ENCODE data around the gene LANCL1. TPM values are rescaled to one million over a fixed set of nuclear protein-coding genes. Genes with fewer than 3 reads are reported as not detected.
A peak's percentile ranks its signal among the peaks of the same experiment; 100 is the strongest.

LANCL1 gene
- total and polyA plus RNA-seq, 4 donors = 6.8 to 53.9 (median 19.5) TPM

DNA sequence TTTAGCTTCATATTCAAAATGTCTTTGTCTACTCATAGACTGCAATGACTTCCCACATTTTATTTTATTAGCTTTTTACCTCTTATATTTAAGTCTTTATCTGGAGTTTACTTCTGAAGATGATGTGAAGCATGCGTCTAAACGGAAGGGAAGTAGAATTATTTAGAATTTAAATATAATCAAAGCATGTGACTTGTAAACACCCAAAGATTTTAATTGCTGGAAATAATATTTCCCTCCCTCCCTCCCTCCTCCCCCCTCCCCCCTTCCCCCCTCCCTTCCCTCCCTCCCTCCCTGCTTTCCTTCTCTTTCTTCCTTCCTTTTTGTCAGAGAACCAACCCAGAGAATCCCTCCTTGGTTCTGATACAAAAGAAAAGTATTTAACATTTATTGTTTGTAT, 2.1 kb upstream of the LANCL1 start:
- H3K4me3 ChIP-seq = no peak overlapping the region
- no peak overlapping the region for H3K9ac ChIP-seq (ENCODE audit: insufficient read depth in 1 of 2, low read length in 2 of 2)
- no peaks in the 10 kb centered on the region for H3K9me3 ChIP-seq (ENCODE audit: control insufficient read depth in 4 of 4, insufficient read depth in 3 of 4, low read length in 3 of 4)
- H3K27me3 ChIP-seq (ENCODE audit: control insufficient read depth in 3 of 3, insufficient read depth in 3 of 3, low read length in 2 of 3) = no peaks in the 10 kb centered on the region
- no peak overlapping the region for H3K27ac ChIP-seq (ENCODE audit: low read depth in 1 of 2, low read length in 1 of 2)
- 81 to 97% methylated on average over 2 of the region's 2 CpGs for WGBS, 2 donors
- ATAC-seq (ENCODE audit: insufficient read depth, low FRiP score) (no peak), DNase-seq (no peak)
- peaks cover 0 to 14% (median 4%) of the 10 kb centered on the region in 5 donors for H3K4me1 ChIP-seq (ENCODE audit: control insufficient read depth in 5 of 5, insufficient read depth in 5 of 5, low read length in 5 of 5)
- H3K36me3 ChIP-seq (ENCODE audit: control insufficient read depth in 4 of 4, insufficient read depth in 4 of 4, low read length in 4 of 4) = peaks cover 0 to 3% (median 0%) of the 10 kb centered on the region in 4 donors
- TF ChIP-seq, protein P1, sequence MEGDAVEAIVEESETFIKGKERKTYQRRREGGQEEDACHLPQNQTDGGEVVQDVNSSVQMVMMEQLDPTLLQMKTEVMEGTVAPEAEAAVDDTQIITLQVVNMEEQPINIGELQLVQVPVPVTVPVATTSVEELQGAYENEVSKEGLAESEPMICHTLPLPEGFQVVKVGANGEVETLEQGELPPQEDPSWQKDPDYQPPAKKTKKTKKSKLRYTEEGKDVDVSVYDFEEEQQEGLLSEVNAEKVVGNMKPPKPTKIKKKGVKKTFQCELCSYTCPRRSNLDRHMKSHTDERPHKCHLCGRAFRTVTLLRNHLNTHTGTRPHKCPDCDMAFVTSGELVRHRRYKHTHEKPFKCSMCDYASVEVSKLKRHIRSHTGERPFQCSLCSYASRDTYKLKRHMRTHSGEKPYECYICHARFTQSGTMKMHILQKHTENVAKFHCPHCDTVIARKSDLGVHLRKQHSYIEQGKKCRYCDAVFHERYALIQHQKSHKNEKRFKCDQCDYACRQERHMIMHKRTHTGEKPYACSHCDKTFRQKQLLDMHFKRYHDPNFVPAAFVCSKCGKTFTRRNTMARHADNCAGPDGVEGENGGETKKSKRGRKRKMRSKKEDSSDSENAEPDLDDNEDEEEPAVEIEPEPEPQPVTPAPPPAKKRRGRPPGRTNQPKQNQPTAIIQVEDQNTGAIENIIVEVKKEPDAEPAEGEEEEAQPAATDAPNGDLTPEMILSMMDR (IDR thresholded peaks at IDR 0.05; ENCODE audit: control extremely low read depth, extremely low read depth) = no peak

DNA sequence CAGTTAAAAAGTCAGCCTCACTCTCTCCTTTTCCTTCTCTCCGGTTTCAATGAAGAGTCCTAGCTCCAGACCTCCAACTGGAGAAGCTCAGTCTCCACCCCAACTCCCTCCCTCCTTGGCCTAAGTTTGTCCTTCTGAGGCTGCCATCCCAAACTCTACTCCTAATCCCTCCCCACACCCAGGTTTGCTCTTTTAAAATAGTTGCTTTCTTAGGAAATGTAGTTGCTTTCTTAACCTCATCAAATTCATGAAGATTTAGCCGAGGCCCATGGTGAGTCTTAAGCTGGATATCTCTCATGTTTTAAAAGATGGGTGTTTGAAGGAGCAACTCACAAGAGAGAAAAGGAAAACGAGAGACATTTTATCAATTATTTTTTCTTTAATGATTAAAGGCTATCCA, 937 bp upstream of the LANCL1 start:
- H3K9me3 ChIP-seq (ENCODE audit: control insufficient read depth in 4 of 4, insufficient read depth in 3 of 4, low read length in 3 of 4) = no peaks in the 10 kb centered on the region
- H3K9ac ChIP-seq (ENCODE audit: insufficient read depth in 1 of 2, low read length in 2 of 2) = no peak overlapping the region
- H3K27me3 ChIP-seq (ENCODE audit: control insufficient read depth in 3 of 3, insufficient read depth in 3 of 3, low read length in 2 of 3) = no peaks in the 10 kb centered on the region
- no peak overlapping the region for H3K27ac ChIP-seq (ENCODE audit: low read depth in 1 of 2, low read length in 1 of 2)
- H3K4me1 ChIP-seq (ENCODE audit: control insufficient read depth in 5 of 5, insufficient read depth in 5 of 5, low read length in 5 of 5) = peaks cover 0 to 14% (median 4%) of the 10 kb centered on the region in 5 donors
- TF ChIP-seq, protein P1 (IDR thresholded peaks at IDR 0.05; ENCODE audit: control extremely low read depth, extremely low read depth) = no peak
- H3K4me3 ChIP-seq = no peak overlapping the region
- peak in 2 of 3 donors; percentile 52 to 70 for DNase-seq
- no peak for ATAC-seq (ENCODE audit: insufficient read depth, low FRiP score)
- peaks cover 0 to 5% (median 0%) of the 10 kb centered on the region in 4 donors for H3K36me3 ChIP-seq (ENCODE audit: control insufficient read depth in 4 of 4, insufficient read depth in 4 of 4, low read length in 4 of 4)
- 84 to 85% methylated on average over 3 of the region's 3 CpGs for WGBS, 2 donors

DNA sequence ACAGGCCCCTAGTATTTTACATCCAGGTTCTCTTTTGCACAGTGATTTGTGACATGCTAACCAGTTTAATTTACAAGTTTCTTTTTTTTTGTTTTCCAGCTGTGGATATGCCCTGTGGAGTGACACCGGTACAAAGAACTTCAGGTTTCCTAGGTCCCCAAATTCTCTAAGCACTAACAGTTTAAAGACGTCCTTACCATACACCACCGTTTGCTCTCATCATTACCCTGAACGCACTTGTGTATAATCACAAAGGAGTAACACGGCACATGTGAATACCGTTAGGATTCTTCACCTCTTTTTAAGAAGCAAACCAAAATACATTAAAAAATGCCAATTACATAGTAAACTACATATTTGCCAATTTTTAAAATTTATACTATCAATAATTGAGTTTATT, 853 bp downstream of the LANCL1 start:
- Histone ChIP-seq H3K27ac (ENCODE audit: low read depth in 1 of 2, low read length in 1 of 2) (no peak overlapping the region), H3K9ac (ENCODE audit: insufficient read depth in 1 of 2, low read length in 2 of 2) (peak overlapping the region in 1 of 2 donors; percentile 55), H3K4me1 (ENCODE audit: control insufficient read depth in 5 of 5, insufficient read depth in 5 of 5, low read length in 5 of 5) (peaks cover 0 to 14% (median 4%) of the 10 kb centered on the region in 5 donors), H3K36me3 (ENCODE audit: control insufficient read depth in 4 of 4, insufficient read depth in 4 of 4, low read length in 4 of 4) (peaks cover 3 to 10% (median 7%) of the 10 kb centered on the region in 4 donors), H3K4me3 (no peak overlapping the region), H3K9me3 (ENCODE audit: control insufficient read depth in 4 of 4, insufficient read depth in 3 of 4, low read length in 3 of 4) (no peaks in the 10 kb centered on the region), H3K27me3 (ENCODE audit: control insufficient read depth in 3 of 3, insufficient read depth in 3 of 3, low read length in 2 of 3) (no peaks in the 10 kb centered on the region)
- peak in 2 of 3 donors; percentile 28 to 39 for DNase-seq
- ATAC-seq (ENCODE audit: insufficient read depth, low FRiP score) = no peak
- TF ChIP-seq, protein P1 (IDR thresholded peaks at IDR 0.05; ENCODE audit: control extremely low read depth, extremely low read depth) = no peak
- WGBS, 2 donors = 22 to 36% methylated on average over 6 of the region's 6 CpGs

DNA sequence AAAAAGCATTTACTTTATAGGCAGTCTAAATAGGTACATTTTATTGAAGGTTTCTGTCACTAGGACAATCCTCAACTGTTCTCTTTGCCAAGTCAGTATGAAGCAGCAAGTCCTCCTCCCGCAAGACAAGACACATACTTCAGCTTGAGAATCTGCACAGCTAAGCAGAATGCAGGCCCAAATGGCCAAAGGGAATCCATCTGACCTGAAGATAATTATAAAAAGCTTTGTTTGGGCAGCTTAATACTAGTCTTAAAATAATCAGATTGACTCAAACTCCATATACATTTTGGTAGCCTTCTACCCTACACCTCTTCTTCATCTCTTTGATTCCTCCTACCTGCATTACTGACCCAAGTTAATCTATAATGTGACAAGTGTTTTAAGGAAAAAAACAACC, 1.8 kb downstream of the LANCL1 start:
- H3K27me3 ChIP-seq (ENCODE audit: control insufficient read depth in 3 of 3, insufficient read depth in 3 of 3, low read length in 2 of 3) = no peaks in the 10 kb centered on the region
- no peak overlapping the region for H3K9ac ChIP-seq (ENCODE audit: insufficient read depth in 1 of 2, low read length in 2 of 2)
- H3K4me1 ChIP-seq (ENCODE audit: control insufficient read depth in 5 of 5, insufficient read depth in 5 of 5, low read length in 5 of 5) = peaks cover 0 to 14% (median 4%) of the 10 kb centered on the region in 5 donors
- WGBS, 2 donors = 84 to 91% methylated on average over 1 of the region's 1 CpG
- H3K9me3 ChIP-seq (ENCODE audit: control insufficient read depth in 4 of 4, insufficient read depth in 3 of 4, low read length in 3 of 4) = no peaks in the 10 kb centered on the region
- ATAC-seq (ENCODE audit: insufficient read depth, low FRiP score) (no peak), DNase-seq (peak in 2 of 3 donors; percentile 11)
- H3K36me3 ChIP-seq (ENCODE audit: control insufficient read depth in 4 of 4, insufficient read depth in 4 of 4, low read length in 4 of 4) = peaks cover 3 to 12% (median 9%) of the 10 kb centered on the region in 4 donors
- no peak overlapping the region for H3K4me3 ChIP-seq
- TF ChIP-seq, protein P1 (IDR thresholded peaks at IDR 0.05; ENCODE audit: control extremely low read depth, extremely low read depth) = no peak
- H3K27ac ChIP-seq (ENCODE audit: low read depth in 1 of 2, low read length in 1 of 2) = no peak overlapping the region
